ENCODE measurements around the gene NRP2. TPM values are rescaled to one million over a fixed set of nuclear protein-coding genes. Genes with fewer than 3 reads are reported as not detected.
A peak's percentile ranks its signal among the peaks of the same experiment; 100 is the strongest.

The NRP2 gene
- total and polyA plus RNA-seq, 8 donors = 42.3 to 122 (median 60.9) TPM

GRCh38 chr2:205696927-205697441 is 14.7 kb downstream of the NRP2 start:
- no peak for DNase-seq
- H3K9me3 ChIP-seq = no peaks in the 10 kb centered on the region
- no peak overlapping the region for H3K27ac ChIP-seq
- peaks cover 6 to 54% of the 10 kb centered on the region in 2 donors for H3K4me1 ChIP-seq
- no peak overlapping the region for H3K4me3 ChIP-seq
- H3K36me3 ChIP-seq = peaks cover 0 to 23% of the 10 kb centered on the region in 2 donors
- no peak for TF ChIP-seq CTCF (IDR thresholded peaks at IDR 0.05)
- H3K27me3 ChIP-seq = no peaks in the 10 kb centered on the region
- intact Hi-C loops (cut with DNase I) = no loop called here
- ATAC-seq = no peak

GRCh38 chr2:205698286-205699268 is 16.3 kb downstream of the NRP2 start:
- Histone ChIP-seq H3K9me3 (no peaks in the 10 kb centered on the region), H3K4me1 (peaks cover 19 to 67% of the 10 kb centered on the region in 2 donors), H3K27me3 (no peaks in the 10 kb centered on the region), H3K4me3 (no peak overlapping the region), H3K27ac (peak overlapping the region; percentile 74 to 79), H3K36me3 (peaks cover 0 to 23% of the 10 kb centered on the region in 2 donors)
- peak; percentile 17 for ATAC-seq
- TF ChIP-seq CTCF (IDR thresholded peaks at IDR 0.05) = no peak
- DNase-seq = no peak
- intact Hi-C loops (cut with DNase I) = no loop called here

- Histone ChIP-seq H3K27me3 (no peaks in the 10 kb centered on the region), H3K4me3 (no peak overlapping the region), H3K9me3 (no peaks in the 10 kb centered on the region), H3K36me3 (peaks cover 0 to 23% of the 10 kb centered on the region in 2 donors), H3K4me1 (peaks cover 27 to 77% of the 10 kb centered on the region in 2 donors), H3K27ac (peak overlapping the region; percentile 74 to 79)
- DNase-seq = no peak
- TF ChIP-seq CTCF (IDR thresholded peaks at IDR 0.05) = no peak
- intact Hi-C loops (cut with DNase I) = no loop called here
- no peak for ATAC-seq
Observed at GRCh38 chr2:205699515-205700289, 17.4 kb downstream of the NRP2 start.

GRCh38 chr2:205700331-205701132 is 18.2 kb downstream of the NRP2 start:
- Histone ChIP-seq H3K27me3 (no peaks in the 10 kb centered on the region), H3K4me3 (no peak overlapping the region), H3K9me3 (no peaks in the 10 kb centered on the region), H3K27ac (peak overlapping the region; percentile 74 to 79), H3K4me1 (peaks cover 27 to 78% of the 10 kb centered on the region in 2 donors), H3K36me3 (peaks cover 0 to 23% of the 10 kb centered on the region in 2 donors)
- ATAC-seq = peak; percentile 33
- DNase-seq = peak in 1 of 4 donors; percentile 70
- intact Hi-C loops (cut with DNase I) = no loop called here
- TF ChIP-seq CTCF (IDR thresholded peaks at IDR 0.05) = no peak
